COLO829 (cell line): ENCODE measurements around the gene SLC10A2.

Experiments used
- DNase-seq: peaks from one replicate; pipeline ENCODE4 v3.0.0; 2012; ENCODE audit warnings: low spot score

SLC10A2 gene

GRCh38 chr13:103046676-103047075 is 19.5 kb downstream of the SLC10A2 start:
- no peak for DNase-seq

- DNase-seq: no peak
These were observed 22.2 kb downstream of the SLC10A2 start for GRCh38 chr13:103044056-103044455.

GRCh38 chr13:103040006-103040405 is 26.2 kb downstream of the SLC10A2 start:
- DNase-seq: peak; percentile 63

DNA sequence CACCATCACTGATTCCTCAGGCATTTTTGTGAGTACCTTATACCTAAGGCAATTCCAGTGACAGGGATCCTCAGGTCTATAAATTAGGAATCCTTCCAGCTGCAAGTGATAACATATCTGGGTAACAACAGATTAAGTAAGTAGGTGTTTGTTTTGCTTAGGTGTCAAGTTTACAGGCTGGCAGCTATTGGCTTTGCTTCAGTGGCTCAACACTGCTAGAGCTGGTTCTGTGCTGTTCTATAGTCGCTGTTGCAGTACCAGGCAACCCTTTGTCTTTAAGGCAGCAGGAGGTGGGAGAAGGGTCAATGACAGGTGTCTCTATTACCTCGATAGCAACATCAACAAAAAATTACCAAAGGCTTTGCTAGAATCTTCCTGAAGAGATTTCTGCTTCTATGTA is 27.0 kb downstream of the SLC10A2 start:
- DNase-seq: no peak

- no peak for DNase-seq
These were observed 29.9 kb downstream of the SLC10A2 start for GRCh38 chr13:103036268-103036667.

DNA sequence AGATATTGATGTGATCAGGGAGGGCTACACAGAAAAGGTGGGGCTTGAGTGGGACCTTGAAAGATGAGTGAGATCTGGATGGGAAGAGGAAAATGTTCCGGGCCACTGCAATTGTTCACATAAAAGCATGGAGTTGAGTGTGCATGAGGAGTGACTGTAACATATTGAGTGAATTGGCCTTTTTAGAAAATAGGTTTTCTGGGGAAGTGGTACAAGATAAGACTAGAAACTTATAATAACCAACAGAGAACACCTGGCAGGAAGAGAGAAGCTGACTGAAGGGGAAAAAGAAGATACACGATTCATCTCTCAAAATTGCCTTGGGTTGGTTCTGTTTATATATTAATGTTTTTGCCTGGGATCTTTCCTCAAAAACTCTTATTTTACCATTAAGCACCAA is 32.2 kb downstream of the SLC10A2 start:
- no peak for DNase-seq

DNA sequence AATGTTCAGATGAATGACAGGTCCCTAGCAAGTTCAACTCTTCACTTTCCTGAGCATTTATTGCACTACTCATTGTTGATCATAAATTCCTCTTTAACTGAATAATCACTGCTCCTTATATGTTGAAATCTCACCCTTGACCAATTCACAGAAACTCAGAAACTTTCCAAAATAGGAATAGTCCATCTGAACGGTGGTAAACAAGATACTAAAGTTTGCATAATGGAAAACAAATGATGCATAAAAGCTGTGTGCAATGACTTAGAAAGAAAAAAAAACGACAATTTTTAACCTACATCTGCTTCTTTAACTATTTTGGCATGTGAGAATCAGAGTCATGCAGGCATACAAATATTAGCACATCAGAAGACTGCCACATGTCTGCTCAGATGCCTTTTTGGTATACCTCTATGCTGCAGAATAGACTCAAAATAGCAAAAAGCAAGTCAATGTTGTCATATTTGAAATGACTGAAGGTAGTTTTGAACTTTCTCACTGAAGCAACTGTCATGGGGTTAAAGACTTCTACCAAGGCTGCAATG is 34.8 kb downstream of the SLC10A2 start:
- DNase-seq: no peak

- DNase-seq: no peak
These were observed 35.4 kb downstream of the SLC10A2 start for GRCh38 chr13:103030776-103031175.

DNA sequence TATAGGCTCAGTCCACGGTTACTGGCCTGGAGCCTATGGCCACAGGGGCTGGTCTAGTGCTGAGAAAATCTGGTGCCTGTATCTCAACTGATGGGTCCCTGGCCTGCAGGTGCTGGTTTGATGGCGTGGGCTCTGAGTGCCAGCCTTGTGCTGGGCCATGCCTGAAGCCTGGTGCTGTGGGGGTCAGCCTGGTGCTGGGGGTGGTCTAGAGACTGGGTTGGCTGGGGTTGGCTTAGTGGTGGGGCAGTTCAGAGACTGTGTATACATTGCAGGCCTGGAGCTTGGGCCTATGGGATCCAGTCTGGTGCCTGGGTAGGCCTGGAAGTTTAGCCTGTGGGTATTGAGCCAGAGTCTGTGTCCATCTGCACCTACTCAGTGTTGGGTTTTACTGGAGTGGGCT is 36.4 kb downstream of the SLC10A2 start:
- no peak for DNase-seq

DNA sequence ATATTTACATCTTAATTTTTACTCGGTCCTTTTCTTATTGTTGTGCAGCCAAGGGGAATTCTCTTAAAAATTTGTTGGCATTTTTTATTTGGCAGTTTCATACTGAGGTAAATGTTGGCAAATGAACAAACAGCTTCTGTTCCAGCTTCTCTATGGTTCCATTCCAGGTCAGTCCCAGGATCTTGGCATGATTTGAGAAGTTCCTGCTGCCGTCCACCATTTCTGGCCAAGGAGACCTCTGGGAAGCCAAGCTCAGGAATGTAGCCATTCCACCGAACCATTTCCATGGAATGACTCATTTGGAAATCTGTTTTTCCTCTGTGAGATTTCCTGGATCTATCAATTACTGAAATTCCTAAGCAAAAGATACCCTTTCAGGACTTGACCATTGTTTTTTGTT is 43.9 kb downstream of the SLC10A2 start:
- no peak for DNase-seq

GRCh38 chr13:103018556-103018955 is 47.7 kb downstream of the SLC10A2 start:
- no peak for DNase-seq

DNA sequence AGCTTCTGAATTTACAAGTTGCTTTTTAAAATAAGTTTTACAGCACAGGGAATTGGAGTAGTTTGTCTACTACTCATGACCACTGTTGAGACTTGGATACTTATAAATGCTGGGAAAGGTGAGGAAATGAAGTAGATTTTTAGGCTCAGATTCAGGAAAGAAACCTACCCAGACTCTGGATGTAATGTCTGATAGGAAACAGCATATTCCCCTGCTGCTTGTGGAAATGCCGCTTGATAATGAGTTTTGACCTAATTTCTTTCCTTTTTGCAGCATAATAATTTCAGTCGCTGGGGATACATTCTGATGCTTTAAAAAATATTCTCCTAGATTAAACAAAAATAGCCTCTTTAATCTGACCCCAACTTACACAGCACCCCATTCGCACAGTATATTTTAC is 53.6 kb downstream of the SLC10A2 start:
- DNase-seq: no peak

GRCh38 chr13:103009051-103009840 is 57.0 kb downstream of the SLC10A2 start:
- DNase-seq: no peak

DNA sequence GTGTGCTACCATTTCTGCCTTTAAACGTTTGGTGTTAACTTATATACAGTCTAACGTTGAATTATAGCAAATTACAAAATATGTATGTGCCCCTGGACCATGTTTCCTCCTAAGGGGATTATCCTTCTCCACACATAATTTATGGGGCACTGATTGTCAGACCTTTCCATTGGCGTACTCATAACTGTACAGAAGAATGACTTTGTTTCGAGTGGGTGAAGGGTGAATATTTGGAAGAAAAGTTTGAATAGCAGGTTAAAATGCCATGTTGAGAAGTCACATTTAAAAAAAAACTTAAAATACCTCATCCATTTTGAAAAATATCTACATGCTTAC is 58.8 kb downstream of the SLC10A2 start:
- no peak for DNase-seq

DNA sequence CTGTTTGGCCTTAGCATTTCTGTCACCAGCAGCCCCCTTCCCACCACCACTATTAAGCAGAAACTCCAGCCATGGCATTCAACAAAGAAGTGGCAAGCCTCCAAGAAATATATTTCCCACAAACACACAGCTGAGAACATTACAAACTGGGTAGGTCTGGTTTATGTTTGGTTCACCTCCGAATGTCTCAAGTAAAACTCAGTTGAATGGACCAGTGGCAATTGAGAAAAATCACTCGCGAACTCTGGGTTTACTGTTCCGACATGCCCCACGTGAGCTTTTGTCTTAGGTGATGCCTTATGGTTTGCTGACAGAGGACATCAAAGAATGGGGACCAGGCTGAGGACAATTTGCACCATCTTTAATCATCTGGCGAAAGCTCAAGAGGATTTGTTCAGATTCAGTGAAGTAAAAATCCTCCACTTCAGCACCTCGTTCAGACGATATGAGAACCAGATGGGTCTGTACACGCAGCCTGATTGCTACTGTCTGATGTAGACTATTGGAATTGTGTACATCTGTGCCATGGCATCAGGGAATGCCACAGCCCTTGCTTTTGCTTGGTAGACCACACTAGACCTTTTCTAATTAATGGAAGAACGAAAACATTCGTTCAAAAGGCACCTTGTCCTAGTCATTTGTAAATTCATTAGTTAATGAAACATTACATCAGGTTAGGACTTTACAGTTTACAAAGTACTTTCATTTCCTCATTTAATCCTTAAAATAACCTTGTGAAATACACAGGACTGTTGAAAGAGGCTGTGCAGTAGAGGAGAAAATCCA is 59.4 kb downstream of the SLC10A2 start:
- no peak for DNase-seq

DNA sequence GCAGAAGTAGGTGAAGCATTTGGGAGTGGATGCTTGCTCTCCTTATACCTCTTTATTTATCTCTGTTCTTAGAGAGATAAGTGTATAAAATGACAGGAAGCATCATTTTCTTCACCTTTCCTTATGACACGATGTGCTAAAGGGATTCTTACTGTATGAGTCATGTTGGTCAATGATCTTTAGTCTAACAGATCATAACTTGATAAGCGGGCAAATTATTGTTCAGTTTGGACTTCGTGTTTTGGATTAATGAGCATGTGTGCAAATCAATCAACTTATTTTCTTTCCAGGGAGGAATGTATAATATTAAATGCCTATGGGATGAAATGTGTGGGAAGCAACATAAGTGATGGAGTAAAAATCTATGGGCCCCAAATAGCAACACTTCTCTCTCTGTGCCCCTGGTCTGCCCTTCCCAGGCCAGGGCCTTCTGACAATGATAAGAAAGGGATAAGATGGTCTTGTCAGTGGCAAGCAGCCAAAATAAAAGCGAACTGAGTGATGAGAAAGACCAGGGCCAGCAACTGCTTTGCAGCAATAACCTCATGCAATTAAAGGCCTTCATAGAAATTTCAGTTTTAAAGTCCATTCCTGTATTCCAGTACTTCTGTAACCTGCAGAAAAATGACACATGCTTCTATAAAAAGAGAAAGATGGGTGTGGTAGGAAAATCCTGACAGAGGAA is 61.4 kb downstream of the SLC10A2 start:
- DNase-seq: no peak

DNA sequence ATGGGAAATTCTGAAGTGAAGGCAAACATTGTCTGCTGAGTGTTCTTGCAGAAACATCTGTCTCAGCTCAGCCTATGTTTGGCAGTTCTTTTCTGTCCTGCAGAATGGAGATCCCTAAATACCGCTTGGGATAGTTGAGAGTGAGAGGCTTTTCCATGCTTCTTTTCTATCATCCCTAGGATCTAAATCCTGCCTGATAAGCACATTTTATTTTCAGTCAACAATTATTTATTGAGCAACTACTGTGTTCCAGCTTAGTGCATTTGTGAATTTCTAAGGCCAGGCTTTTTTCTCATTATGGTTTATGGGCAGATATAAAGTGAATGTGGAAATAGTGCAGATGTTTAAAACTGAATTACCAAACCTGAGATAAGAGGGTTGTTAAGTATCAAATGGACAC is 62.6 kb downstream of the SLC10A2 start:
- DNase-seq: no peak

- DNase-seq: no peak
These were observed 63.9 kb downstream of the SLC10A2 start for GRCh38 chr13:103002279-103002678.

DNA sequence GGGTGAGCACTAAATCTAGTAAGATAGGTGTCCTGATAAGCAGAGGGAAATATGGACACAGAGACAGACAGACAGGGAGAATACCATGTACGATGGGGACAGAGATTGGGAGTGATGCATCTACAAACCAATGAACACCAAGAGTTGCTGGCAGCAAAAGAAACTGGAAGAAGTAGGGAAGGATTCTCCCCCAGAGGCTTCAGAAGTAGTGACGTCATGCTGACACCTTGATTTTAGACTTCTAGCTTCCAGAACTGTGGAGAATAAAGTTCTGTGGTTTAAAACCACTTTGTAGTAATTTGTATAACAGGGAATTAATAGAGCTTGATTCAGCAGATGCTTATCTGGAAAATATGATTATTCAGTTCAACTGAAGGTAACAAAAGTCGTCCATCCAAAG is 66.1 kb downstream of the SLC10A2 start:
- DNase-seq: no peak

- DNase-seq: no peak
These were observed 66.7 kb downstream of the SLC10A2 start for GRCh38 chr13:102999499-102999898.
